Measurements from ENCODE around the gene RALGAPA2.

GRCh38 chr20:20480689-20481088 is 231.8 kb downstream of the RALGAPA2 start:
- TF ChIP-seq CTCF (IDR thresholded peaks at IDR 0.05) (no peak), POLR2A (IDR thresholded peaks at IDR 0.05) (no peak), POLR2AphosphoS5 (IDR thresholded peaks at IDR 0.05) (no peak)
